Neural cell (in vitro differentiated cells): Measurements from ENCODE around the gene OGFOD2. TPM values are rescaled to one million over a fixed set of nuclear protein-coding genes. Genes with fewer than 3 reads are reported as not detected.

Source experiments
- H2AFZ ChIP-seq: fragments of 200-600, 300-800 bp; sonication (generic), shearing (Covaris generic); 2 replicates; pipeline ENCODE4 v1.6.0; 2014; ENCODE audit warnings: low read depth, mild to moderate bottlenecking, antibody characterized with exemption, low read length, moderate library complexity
- H3F3A ChIP-seq: fragments of 200-600 bp; shearing (Covaris generic); 2 replicates; pipeline ENCODE4 v1.6.1; 2016; ENCODE audit warnings: mild to moderate bottlenecking, moderate library complexity, mixed read lengths, antibody characterized with exemption, low read length; ENCODE audit not compliant: insufficient read depth, poor library complexity, severe bottlenecking
- H3K27ac ChIP-seq: fragments of 200-600, 300-800 bp; sonication (generic), shearing (Covaris generic); 2 replicates; pipeline ENCODE4 v1.5.1; 2014; ENCODE audit warnings: mild to moderate bottlenecking, low read length, moderate library complexity
- H3K27me3 ChIP-seq: fragments of 300-800, 200-600 bp; sonication (generic), shearing (Covaris generic); 2 replicates; pipeline ENCODE4 v1.6.0; 2014; ENCODE audit warnings: mild to moderate bottlenecking, low read depth, low read length, moderate library complexity; ENCODE audit not compliant: insufficient read depth
- H3K36me3 ChIP-seq: fragments of 300-800, 200-600 bp; sonication (generic), shearing (Covaris generic); 2 replicates; pipeline ENCODE4 v1.5.1; 2014; ENCODE audit warnings: mild to moderate bottlenecking, antibody characterized with exemption, low read length, moderate library complexity; ENCODE audit not compliant: insufficient read depth
- H3K4me2 ChIP-seq: fragments of 300-800, 200-600 bp; sonication (generic), shearing (Covaris generic); 2 replicates; pipeline ENCODE4 v1.6.0; 2014; ENCODE audit warnings: mild to moderate bottlenecking, low read length
- H3K4me3 ChIP-seq: fragments of 300-800, 200-600 bp; sonication (generic), shearing (Covaris generic); 2 replicates; pipeline ENCODE4 v1.5.1; 2014; ENCODE audit warnings: mild to moderate bottlenecking, low read length, moderate library complexity
- H3K79me2 ChIP-seq: fragments of 200-600 bp; shearing (Covaris generic); replicated peaks from 2 replicates; pipeline ENCODE4 v1.6.0; 2014; ENCODE audit warnings: mild to moderate bottlenecking, low read length, moderate library complexity; ENCODE audit not compliant: insufficient read depth
- H3K9ac ChIP-seq: fragments of 300-800, 200-600 bp; sonication (generic), shearing (Covaris generic); 2 replicates; pipeline ENCODE4 v1.6.1; 2016; ENCODE audit warnings: mild to moderate bottlenecking, low read length, mixed read lengths
- H3K9me2 ChIP-seq: fragments of 200-600 bp; shearing (Covaris generic); 2 replicates; pipeline ENCODE4 v1.6.1; 2016; ENCODE audit warnings: mild to moderate bottlenecking, low read length, mixed read lengths; ENCODE audit not compliant: insufficient read depth
- H3K9me3 ChIP-seq: fragments of 200-600, 300-800 bp; sonication (generic), shearing (Covaris generic); 2 replicates; pipeline ENCODE4 v1.6.1; 2016; ENCODE audit warnings: mild to moderate bottlenecking, mixed run types, low read length, moderate library complexity, mixed read lengths
- H4K20me1 ChIP-seq: fragments of 200-600 bp; shearing (Covaris generic); 2 replicates; pipeline ENCODE4 v1.6.1; 2016; ENCODE audit warnings: mild to moderate bottlenecking, mixed run types; ENCODE audit not compliant: insufficient read depth
- CTCF ChIP-seq: fragments of 450-650 bp; IDR thresholded peaks from 2 replicates; pipeline ENCODE4 v1.5.1; 2014; ENCODE audit warnings: antibody characterized with exemption, mild to moderate bottlenecking, moderate library complexity; ENCODE audit not compliant: poor library complexity, severe bottlenecking
- EP300 ChIP-seq: fragments of 450-650 bp; conservative IDR thresholded peaks from 2 replicates; pipeline ENCODE4 v1.6.1; 2014; ENCODE audit warnings: antibody characterized with exemption, mild to moderate bottlenecking, moderate library complexity; ENCODE audit not compliant: poor library complexity, severe bottlenecking
- POLR2AphosphoS5 ChIP-seq: IDR thresholded peaks from 2 replicates; pipeline ENCODE4 v1.6.1; 2012
- RAD21 ChIP-seq: fragments of 450-650 bp; conservative IDR thresholded peaks from 2 replicates; pipeline ENCODE4 v1.6.1; 2014; ENCODE audit warnings: antibody characterized with exemption, mild to moderate bottlenecking, moderate library complexity
- REST ChIP-seq: IDR thresholded peaks from 2 replicates; pipeline ENCODE4 v1.6.1; 2012; ENCODE audit warnings: borderline replicate concordance
- SMC3 ChIP-seq: fragments of 450-650 bp; conservative IDR thresholded peaks from 2 replicates; pipeline ENCODE4 v1.6.1; 2014; ENCODE audit warnings: antibody characterized with exemption, mild to moderate bottlenecking, moderate library complexity; ENCODE audit not compliant: poor library complexity
- TAF1 ChIP-seq: IDR thresholded peaks from 2 replicates; pipeline ENCODE4 v1.6.1; 2012; ENCODE audit warnings: low read depth
- polyA plus RNA-seq: library from polyadenylated mRNA; depleted of rRNA; stranded (reverse); fragments of >200 nt; gene quantifications from 2 replicates; pipeline ENCODE4 v1.2.3, GENCODE V29; 2014

Gene OGFOD2
- polyA plus RNA-seq, 1 donor from 2014 or later, result 27.8 TPM

DNA sequence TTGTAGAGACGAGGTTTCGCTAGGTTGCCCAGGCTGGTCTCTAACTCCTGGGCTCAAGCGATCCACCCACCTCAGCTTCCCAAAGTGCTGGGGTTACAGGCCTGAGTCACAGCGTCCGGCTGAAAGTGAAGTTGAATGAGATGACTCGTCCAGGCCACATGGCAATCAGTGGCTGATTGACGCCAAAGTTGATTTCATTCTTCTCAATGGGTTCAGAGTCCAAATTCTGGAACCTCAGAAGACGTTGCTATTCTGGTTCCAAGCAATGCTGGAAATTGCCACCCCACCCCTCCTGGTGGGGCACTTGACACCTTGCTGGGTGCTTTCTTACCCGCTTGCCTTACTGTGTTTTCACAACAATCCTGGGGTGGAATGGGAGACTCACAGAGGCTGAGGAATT lies 23.6 kb upstream of the OGFOD2 start:
- Histone ChIP-seq H3K27me3 (no peaks in the 10 kb centered on the region), H3F3A (no peaks in the 10 kb centered on the region), H3K4me3 (no peak overlapping the region), H3K79me2 (no peaks in the 10 kb centered on the region), H3K9ac (no peak overlapping the region), H4K20me1 (no peaks in the 10 kb centered on the region), H2AFZ (no peak overlapping the region), H3K36me3 (no peaks in the 10 kb centered on the region), H3K27ac (no peak overlapping the region), H3K9me3 (no peaks in the 10 kb centered on the region), H3K9me2 (no peaks in the 10 kb centered on the region), H3K4me2 (no peak overlapping the region)
- TF ChIP-seq REST (no peak), POLR2AphosphoS5 (no peak), SMC3 (no peak), TAF1 (no peak), RAD21 (no peak)

DNA sequence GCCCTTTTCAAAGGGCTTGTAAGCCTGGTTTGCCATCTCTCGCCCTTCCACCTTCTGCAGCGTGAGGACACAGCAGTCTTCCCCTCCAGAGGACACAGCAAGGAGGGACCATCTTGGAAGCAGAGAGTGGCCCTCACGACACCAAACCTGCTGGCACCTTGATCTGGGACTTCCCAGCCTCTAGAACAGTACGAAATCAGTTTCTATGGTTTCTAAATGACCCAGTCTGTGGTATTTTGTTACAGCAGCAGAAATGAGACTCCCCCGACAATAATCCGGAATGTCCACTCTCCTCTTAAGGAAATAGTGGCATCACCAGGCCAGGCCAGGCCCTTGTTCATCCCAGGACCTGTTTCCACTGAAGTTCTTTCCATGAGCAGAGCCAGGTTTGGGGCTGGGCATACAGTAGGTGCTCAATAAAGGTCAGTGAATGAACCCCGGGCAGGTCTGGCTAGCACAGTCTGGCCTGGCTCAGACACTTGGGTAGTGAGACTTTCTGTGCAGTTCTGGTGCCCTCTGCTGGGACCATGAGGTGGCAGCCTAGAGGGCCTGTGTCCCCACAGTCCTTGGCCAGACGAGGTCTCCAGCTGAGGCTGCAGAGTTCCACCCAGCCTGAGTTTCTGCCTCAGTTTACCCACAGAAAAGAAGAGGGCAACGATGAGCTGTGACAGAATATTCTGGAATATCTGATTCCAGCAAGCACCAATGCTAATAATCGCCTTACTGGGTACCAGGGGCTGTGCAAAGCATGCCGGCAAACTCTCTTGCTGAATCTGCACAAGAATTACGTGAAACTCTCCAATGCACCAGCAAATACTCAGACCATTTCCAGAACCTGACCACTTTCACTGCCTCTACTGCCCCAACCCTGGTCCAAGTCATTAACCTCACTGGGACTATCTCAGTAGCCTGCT lies 22.8 kb upstream of the OGFOD2 start:
- Histone ChIP-seq H3K9ac (no peak overlapping the region), H3F3A (no peaks in the 10 kb centered on the region), H3K9me3 (no peaks in the 10 kb centered on the region), H4K20me1 (no peaks in the 10 kb centered on the region), H2AFZ (no peak overlapping the region), H3K27ac (no peak overlapping the region), H3K4me3 (no peak overlapping the region), H3K9me2 (no peaks in the 10 kb centered on the region), H3K79me2 (no peaks in the 10 kb centered on the region), H3K4me2 (no peak overlapping the region), H3K27me3 (no peaks in the 10 kb centered on the region), H3K36me3 (no peaks in the 10 kb centered on the region)
- peak; percentile 90 for TF ChIP-seq RAD21
- TF ChIP-seq CTCF, result peak; percentile 89
- peak; percentile 94 for TF ChIP-seq SMC3
- TF ChIP-seq POLR2AphosphoS5, result no peak
- TF ChIP-seq REST, result no peak
- TF ChIP-seq EP300, result no peak
